ENCODE results near the gene CABP5. TPM values are rescaled to one million over a fixed set of nuclear protein-coding genes. Genes with fewer than 3 reads are reported as not detected.
A peak's percentile ranks its signal among the peaks of the same experiment; 100 is the strongest.

CABP5 gene
- polyA plus RNA-seq, 1 donor (not counting 4 experiments of a cell fraction or from before 2014, with no cell fraction given), result not detected

GRCh38 chr19:48085904-48086864, 42.3 kb upstream of the CABP5 start:
- H3K27ac ChIP-seq (ENCODE audit: control insufficient read depth, insufficient read depth, low read length), result no peak overlapping the region
- no peak overlapping the region for H2AFZ ChIP-seq (ENCODE audit: control insufficient read depth, low read length)
- TF ChIP-seq EZH2 (IDR thresholded peaks at IDR 0.05; ENCODE audit: low read length) (no peak), CTCF (optimal IDR thresholded peaks at IDR 0.05 in 1 of 3, IDR thresholded peaks at IDR 0.05 in 1 of 3, conservative IDR thresholded peaks at IDR 0.05 in 1 of 3; ENCODE audit: extremely low read depth in 1 of 3, insufficient read depth in 2 of 3, low read length in 3 of 3) (peak in 2 of 3 experiments; percentile 3 to 47)
- dilution Hi-C loops (cut with MboI; ENCODE audit: extremely low pct_ligation_motif_present, low sequenced_read_pairs), result no loop called here
- no peak overlapping the region for H3K4me3 ChIP-seq (ENCODE audit: control insufficient read depth in 2 of 3, extremely low read depth in 1 of 3, insufficient read depth in 2 of 3, low read depth in 1 of 3, low read length in 3 of 3)
- H3K9me1 ChIP-seq (ENCODE audit: control insufficient read depth, extremely low read depth, insufficient read depth, low read length), result no peaks in the 10 kb centered on the region
- H4K20me1 ChIP-seq (ENCODE audit: control insufficient read depth, extremely low read depth, insufficient read depth, low read length), result no peaks in the 10 kb centered on the region
- no peaks in the 10 kb centered on the region for H3K36me3 ChIP-seq (ENCODE audit: control insufficient read depth in 2 of 2, extremely low read depth in 1 of 2, insufficient read depth in 2 of 2, low read length in 2 of 2)
- H3K27me3 ChIP-seq (ENCODE audit: control insufficient read depth, extremely low read depth, insufficient read depth, low read length), result peaks cover 9% of the 10 kb centered on the region
- DNase-seq (ENCODE audit: low read depth, low spot score), result no peak
- FAIRE-seq, result no peak
- no peaks in the 10 kb centered on the region for H3K9me3 ChIP-seq (ENCODE audit: control insufficient read depth, low read depth, low read length)
- H3K4me1 ChIP-seq (ENCODE audit: control insufficient read depth, extremely low read depth, insufficient read depth, low read length), result no peaks in the 10 kb centered on the region
- no peak overlapping the region for H3K4me2 ChIP-seq (ENCODE audit: control insufficient read depth, extremely low read depth, insufficient read depth, low read depth, low read length)
- H3K9ac ChIP-seq (ENCODE audit: control insufficient read depth, extremely low read depth, insufficient read depth, low read length), result no peak overlapping the region
- no peaks in the 10 kb centered on the region for H3K79me2 ChIP-seq (ENCODE audit: control insufficient read depth, insufficient read depth, low read length)

GRCh38 chr19:48085076-48085475, 41.2 kb upstream of the CABP5 start:
- Histone ChIP-seq H3K4me1 (ENCODE audit: control insufficient read depth, extremely low read depth, insufficient read depth, low read length) (no peaks in the 10 kb centered on the region), H2AFZ (ENCODE audit: control insufficient read depth, low read length) (no peak overlapping the region), H3K27ac (ENCODE audit: control insufficient read depth, insufficient read depth, low read length) (no peak overlapping the region), H3K36me3 (ENCODE audit: control insufficient read depth in 2 of 2, extremely low read depth in 1 of 2, insufficient read depth in 2 of 2, low read length in 2 of 2) (no peaks in the 10 kb centered on the region), H3K9me3 (ENCODE audit: control insufficient read depth, low read depth, low read length) (no peaks in the 10 kb centered on the region), H4K20me1 (ENCODE audit: control insufficient read depth, extremely low read depth, insufficient read depth, low read length) (no peaks in the 10 kb centered on the region), H3K4me3 (ENCODE audit: control insufficient read depth in 2 of 3, extremely low read depth in 1 of 3, insufficient read depth in 2 of 3, low read depth in 1 of 3, low read length in 3 of 3) (no peak overlapping the region), H3K27me3 (ENCODE audit: control insufficient read depth, extremely low read depth, insufficient read depth, low read length) (peaks cover 9% of the 10 kb centered on the region), H3K4me2 (ENCODE audit: control insufficient read depth, extremely low read depth, insufficient read depth, low read depth, low read length) (no peak overlapping the region), H3K79me2 (ENCODE audit: control insufficient read depth, insufficient read depth, low read length) (no peaks in the 10 kb centered on the region), H3K9me1 (ENCODE audit: control insufficient read depth, extremely low read depth, insufficient read depth, low read length) (no peaks in the 10 kb centered on the region), H3K9ac (ENCODE audit: control insufficient read depth, extremely low read depth, insufficient read depth, low read length) (no peak overlapping the region)
- DNase-seq (ENCODE audit: low read depth, low spot score) (no peak), FAIRE-seq (no peak)
- TF ChIP-seq EZH2 (IDR thresholded peaks at IDR 0.05; ENCODE audit: low read length), result no peak
- TF ChIP-seq CTCF (optimal IDR thresholded peaks at IDR 0.05 in 1 of 3, IDR thresholded peaks at IDR 0.05 in 1 of 3, conservative IDR thresholded peaks at IDR 0.05 in 1 of 3; ENCODE audit: extremely low read depth in 1 of 3, insufficient read depth in 2 of 3, low read length in 3 of 3), result no peak
- dilution Hi-C loops (cut with MboI; ENCODE audit: extremely low pct_ligation_motif_present, low sequenced_read_pairs), result no loop called here

All from keratinocyte (primary cell).